Measurements from ENCODE around the gene HOMER3. TPM values are rescaled to one million over a fixed set of nuclear protein-coding genes. Genes with fewer than 3 reads are reported as not detected.

Gene HOMER3
- total and polyA plus RNA-seq, 2 of the 13 experiments (the other 11 are each of a cell fraction or from before 2014, with no cell fraction given), result 21.3 to 27.3 TPM

DNA sequence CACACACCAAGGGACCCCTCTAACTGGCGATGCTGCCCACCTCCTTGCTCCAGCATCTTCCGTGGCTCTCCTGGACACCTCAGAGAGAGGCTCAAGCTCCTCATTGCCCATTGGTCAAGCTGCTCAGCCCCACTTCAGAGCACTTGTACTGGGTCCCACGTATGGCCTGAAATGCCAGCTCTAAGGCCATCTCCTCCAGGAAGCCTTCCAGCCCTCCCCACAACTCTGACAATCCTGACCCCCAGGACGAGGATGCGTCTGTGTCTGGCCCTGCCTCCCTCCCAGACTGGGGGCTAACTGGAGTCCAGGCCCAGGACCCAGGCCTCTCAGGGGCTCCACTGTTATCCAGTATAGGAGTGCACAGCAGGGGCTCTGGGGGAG is 7.9 kb upstream of the HOMER3 start:
- Histone ChIP-seq H3K4me3 (replicated peaks in 1 of 3; ENCODE audit: insufficient read depth in 1 of 3, low read depth in 2 of 3, low read length in 3 of 3) (no peak overlapping the region; a peak in 1 of 6 replicates), H3K4me1 (ENCODE audit: insufficient read depth, low read length) (peaks cover 32% of the 10 kb centered on the region), H3K9ac (ENCODE audit: insufficient read depth, low read depth, low read length) (no peak overlapping the region), H3K4me2 (ENCODE audit: low read depth, low read length) (no peak overlapping the region), H3K27ac (ENCODE audit: extremely low read length, insufficient read depth, low read length) (no peak overlapping the region), H3K27me3 (ENCODE audit: control insufficient read depth in 1 of 2, insufficient read depth in 2 of 2, low read length in 2 of 2) (no peaks in the 10 kb centered on the region), H3K9me3 (ENCODE audit: low read length) (no peaks in the 10 kb centered on the region), H2AFZ (ENCODE audit: low read length) (no peak overlapping the region), H3K79me2 (ENCODE audit: insufficient read depth, low read length) (no peaks in the 10 kb centered on the region), H4K20me1 (ENCODE audit: insufficient read depth, low read length) (no peaks in the 10 kb centered on the region), H3K36me3 (replicated peaks in 1 of 2; ENCODE audit: control insufficient read depth in 1 of 2, insufficient read depth in 2 of 2, low read length in 2 of 2) (no peaks in the 10 kb centered on the region)
- no TSS peak for BruUV-seq (replicated peaks)
- peak; percentile 10 for ATAC-seq
- no peak for FAIRE-seq
- ChIA-PET CTCF (ENCODE audit: low intra/inter-chr PET ratio, low total read pairs) (no interaction called here), POLR2A (interaction anchor here (1.5 kb wide), 1 partner anchor 30 kb away, joined by 4 read pairs; the partner anchor contains the start of genes COPE and DDX49)
- intact Hi-C loops (cut with micrococcal nuclease; ENCODE audit: unreplicated experiment) (no loop called here), in situ Hi-C loops (cut with HindIII; ENCODE audit: extremely low pct_ligation_motif_present, low pct_unique_long_range_greater_than_20kb) (no loop called here)
- whole genome bisulfite sequencing (ENCODE audit: low lambda C conversion rate), result 33% methylated on average over 2 of the region's 5 CpGs
- no peak for DNase-seq (ENCODE audit: low spot score)
- TF ChIP-seq NFE2L1 (CRISPR knock-in tag; IDR thresholded peaks at IDR 0.05; ENCODE audit: borderline replicate concordance) (no peak), ZNF251 (CRISPR knock-in tag; IDR thresholded peaks at IDR 0.05) (no peak), ESRRA (CRISPR knock-in tag; IDR thresholded peaks at IDR 0.05; ENCODE audit: low read depth) (no peak), ZNF672 (CRISPR knock-in tag; IDR thresholded peaks at IDR 0.05) (no peak), ZNF10 (CRISPR knock-in tag; IDR thresholded peaks at IDR 0.05; ENCODE audit: borderline replicate concordance, low read depth) (no peak), NFIC (IDR thresholded peaks at IDR 0.05; ENCODE audit: low read length) (no peak), PRPF4 (IDR thresholded peaks at IDR 0.05; ENCODE audit: low read depth, low read length, poor library complexity, severe bottlenecking) (no peak), TBX3 (IDR thresholded peaks at IDR 0.05; ENCODE audit: borderline replicate concordance) (no peak), LCORL (IDR thresholded peaks at IDR 0.05) (no peak), LCORL (CRISPR knock-in tag; IDR thresholded peaks at IDR 0.05) (no peak), SMARCE1 (IDR thresholded peaks at IDR 0.05; ENCODE audit: borderline replicate concordance) (no peak), KIAA2018 (CRISPR knock-in tag; IDR thresholded peaks at IDR 0.05; ENCODE audit: borderline replicate concordance) (no peak), TP53 (CRISPR knock-in tag; conservative IDR thresholded peaks at IDR 0.05) (no peak), NR2F6 (IDR thresholded peaks at IDR 0.05) (no peak), NR2F6 (CRISPR knock-in tag; IDR thresholded peaks at IDR 0.05) (no peak), ZNF563 (CRISPR knock-in tag; IDR thresholded peaks at IDR 0.05) (no peak), HOXA3 (CRISPR knock-in tag; IDR thresholded peaks at IDR 0.05) (no peak)
- TF ChIP-seq, protein P1, sequence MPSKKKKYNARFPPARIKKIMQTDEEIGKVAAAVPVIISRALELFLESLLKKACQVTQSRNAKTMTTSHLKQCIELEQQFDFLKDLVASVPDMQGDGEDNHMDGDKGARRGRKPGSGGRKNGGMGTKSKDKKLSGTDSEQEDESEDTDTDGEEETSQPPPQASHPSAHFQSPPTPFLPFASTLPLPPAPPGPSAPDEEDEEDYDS (CRISPR knock-in tag; IDR thresholded peaks at IDR 0.05), result no peak
- TF ChIP-seq, protein P2, sequence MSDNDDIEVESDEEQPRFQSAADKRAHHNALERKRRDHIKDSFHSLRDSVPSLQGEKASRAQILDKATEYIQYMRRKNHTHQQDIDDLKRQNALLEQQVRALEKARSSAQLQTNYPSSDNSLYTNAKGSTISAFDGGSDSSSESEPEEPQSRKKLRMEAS (IDR thresholded peaks at IDR 0.05), result no peak
